ENCODE measurements around the gene IKZF4.
"Not testable (repeated sequence)": the region's sequence is repeated elsewhere in the genome, so short reads cannot be mapped to it uniquely, and the experiment has no call there.

The IKZF4 gene

DNA sequence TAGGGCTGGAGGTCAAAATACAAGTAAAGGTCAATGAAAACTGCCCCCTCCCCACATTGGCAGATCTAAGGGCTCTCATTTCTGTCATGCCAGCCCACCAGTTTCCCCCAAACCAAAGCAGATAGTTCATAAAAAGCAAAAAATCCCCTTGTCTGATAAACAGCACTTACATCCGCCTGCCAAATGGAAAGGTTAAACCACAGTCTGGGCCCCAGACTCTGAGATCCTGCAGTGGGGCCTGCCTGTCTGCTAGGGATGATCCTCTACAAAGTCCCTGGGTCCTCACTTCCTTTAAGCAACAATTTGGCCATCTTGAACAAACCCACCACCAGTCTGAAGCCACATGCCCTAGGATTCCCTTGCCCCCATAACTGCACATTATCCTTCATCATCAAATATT is 11.1 kb downstream of the IKZF4 start:
- no peak overlapping the region for H3K27ac ChIP-seq
- no peak for DNase-seq (ENCODE audit: low read depth, low spot score)

GRCh38 chr12:56034586-56035332 is 13.9 kb downstream of the IKZF4 start:
- H3K27ac ChIP-seq = no peak overlapping the region
- DNase-seq (ENCODE audit: low read depth, low spot score) = no peak

- no peak for DNase-seq (ENCODE audit: low read depth, low spot score)
- H3K27ac ChIP-seq = no peak overlapping the region
Observed at GRCh38 chr12:56037161-56037560, 16.3 kb downstream of the IKZF4 start.

- no peak for DNase-seq (ENCODE audit: low read depth, low spot score)
- no peak overlapping the region for H3K27ac ChIP-seq
Observed at GRCh38 chr12:56038022-56038655, 17.3 kb downstream of the IKZF4 start.

DNA sequence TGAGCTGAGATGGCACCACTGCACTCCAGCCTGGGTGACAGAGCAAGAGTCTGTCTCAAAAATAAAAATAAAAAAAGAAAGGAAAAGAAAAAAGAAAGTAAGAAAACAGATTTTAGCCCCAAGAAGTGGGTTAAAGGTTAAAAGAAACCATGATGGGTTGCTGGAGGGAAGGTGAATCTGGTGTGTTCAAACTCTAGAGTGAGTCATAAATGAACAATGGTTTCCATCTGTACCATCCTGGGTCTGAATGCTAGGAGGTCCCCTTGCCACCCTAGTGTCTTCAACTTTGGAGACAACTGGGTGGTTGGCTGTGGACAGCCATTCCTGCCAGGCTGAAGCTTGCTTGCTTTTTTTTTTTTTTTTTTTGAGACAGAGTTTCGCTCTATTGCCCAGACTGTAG is 19.3 kb downstream of the IKZF4 start:
- DNase-seq (ENCODE audit: low read depth, low spot score) = no peak
- no peak overlapping the region for H3K27ac ChIP-seq

- no peak for DNase-seq (ENCODE audit: low read depth, low spot score)
- H3K27ac ChIP-seq = peak overlapping the region; percentile 88
Observed at GRCh38 chr12:56040963-56041551, 20.2 kb downstream of the IKZF4 start.

GRCh38 chr12:56041552-56042429 is 20.9 kb downstream of the IKZF4 start, which contains the start of gene RPS26:
Gene RPS26, plus strand, starts transcription at chr12:56041918. Its CDS starts 249 bp downstream, at chr12:56042167.
- DNase-seq (ENCODE audit: low read depth, low spot score) = peak; percentile 94
- peak within 1 kb of the TSS; percentile 88 for H3K27ac ChIP-seq

- DNase-seq (ENCODE audit: low read depth, low spot score) = not testable (repeated sequence)
- H3K27ac ChIP-seq = peak overlapping the region; percentile 88
Observed at GRCh38 chr12:56042430-56042813, 21.6 kb downstream of the IKZF4 start.

GRCh38 chr12:56042843-56043242 is 22.0 kb downstream of the IKZF4 start:
- no peak for DNase-seq (ENCODE audit: low read depth, low spot score)

GRCh38 chr12:56046027-56046780 is 25.4 kb downstream of the IKZF4 start:
- DNase-seq (ENCODE audit: low read depth, low spot score) = no peak
- H3K27ac ChIP-seq = peak overlapping the region; percentile 40

More at GRCh38 chr12:56042843-56043242, 22.0 kb downstream of the IKZF4 start:
- peak overlapping the region; percentile 88 for H3K27ac ChIP-seq

DNA sequence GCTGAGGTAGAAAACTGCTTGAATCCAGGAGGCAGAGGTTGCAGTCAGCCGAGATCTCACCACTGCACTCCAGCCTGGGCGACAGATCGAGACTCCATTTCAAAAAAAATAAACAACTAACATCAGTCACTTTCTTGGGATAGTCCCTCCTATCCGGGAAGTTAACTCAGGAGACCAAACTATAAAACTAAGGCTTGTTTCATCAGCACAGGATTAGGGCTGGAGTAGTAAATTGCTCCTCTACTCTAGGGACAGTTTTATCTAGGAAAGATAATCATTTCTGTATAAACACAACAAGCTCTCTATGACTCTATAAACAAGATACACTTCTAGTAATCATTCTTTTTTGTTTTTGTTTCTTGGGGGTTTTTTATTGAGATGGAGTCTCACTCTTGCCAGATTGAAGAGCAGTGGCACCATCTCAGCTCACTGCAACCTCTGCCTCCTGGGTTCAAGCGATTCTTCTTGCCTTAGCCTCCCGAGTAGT is 32.6 kb downstream of the IKZF4 start:
- DNase-seq (ENCODE audit: low read depth, low spot score) = no peak
- no peak overlapping the region for H3K27ac ChIP-seq

DNA sequence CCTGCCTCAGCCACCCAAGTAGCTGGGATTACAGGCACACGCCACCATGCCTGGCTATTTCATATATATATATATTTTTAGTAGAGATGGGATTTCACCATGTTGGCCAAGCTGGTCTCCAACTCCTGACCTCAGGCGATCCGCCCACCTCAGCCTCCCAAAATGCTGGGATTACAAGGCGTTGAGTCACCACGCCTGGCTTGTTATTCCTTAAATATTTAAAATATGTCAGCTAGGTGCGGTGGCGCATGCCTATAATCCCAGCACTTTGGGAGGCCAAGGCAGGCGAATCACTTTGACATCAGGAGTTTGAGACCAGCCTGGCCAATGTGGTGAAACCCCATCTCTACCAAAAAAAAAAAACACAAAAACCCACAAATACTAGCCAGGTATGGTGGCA is 39.1 kb downstream of the IKZF4 start:
- DNase-seq (ENCODE audit: low read depth, low spot score); H3K27ac ChIP-seq: not testable (repeated sequence)

GRCh38 chr12:56061982-56062381 is 41.1 kb downstream of the IKZF4 start:
- peak overlapping the region; percentile 29 for H3K27ac ChIP-seq
- DNase-seq (ENCODE audit: low read depth, low spot score) = no peak

DNA sequence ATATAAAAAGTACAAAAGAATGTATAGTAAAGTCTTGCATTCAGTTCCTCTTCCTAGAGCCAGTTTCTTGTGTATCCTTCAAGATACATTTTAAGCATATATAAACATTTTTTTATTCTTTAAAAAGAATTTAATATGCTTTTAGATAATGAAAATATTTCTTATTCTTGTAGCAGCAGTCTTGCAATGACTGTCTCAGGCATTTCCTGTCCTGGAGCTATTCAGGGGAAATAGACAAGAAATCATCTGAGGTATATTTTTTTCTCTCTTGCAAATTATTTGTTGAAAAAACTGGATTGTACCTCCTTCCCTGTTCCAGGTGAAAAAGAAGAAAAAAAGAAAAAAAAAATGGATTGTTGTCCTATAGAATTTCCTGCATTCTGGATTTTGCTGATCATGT is 42.2 kb downstream of the IKZF4 start:
- no peak for DNase-seq (ENCODE audit: low read depth, low spot score)
- H3K27ac ChIP-seq = peak overlapping the region; percentile 29

DNA sequence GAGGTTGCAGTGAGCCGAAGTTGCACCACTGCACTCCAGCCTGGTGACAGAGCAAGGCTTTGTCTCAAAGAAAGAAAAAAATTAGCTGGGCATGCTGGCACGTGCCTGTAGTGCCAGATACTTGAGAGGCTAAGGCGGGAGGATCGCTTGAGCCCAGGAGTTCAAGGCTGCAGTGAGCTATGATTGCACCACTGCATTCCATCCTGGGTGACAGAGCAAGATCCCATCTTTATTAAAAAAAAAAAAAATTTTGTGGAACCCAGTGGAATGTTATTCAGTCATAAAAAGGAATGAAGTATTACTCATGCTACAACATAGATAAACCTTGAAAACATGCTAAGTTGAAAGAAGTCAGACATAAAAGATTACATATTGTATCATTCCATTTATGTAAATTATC is 50.8 kb downstream of the IKZF4 start:
- DNase-seq (ENCODE audit: low read depth, low spot score) = peak; percentile 27

GRCh38 chr12:56074396-56074795 is 53.6 kb downstream of the IKZF4 start:
- DNase-seq (ENCODE audit: low read depth, low spot score) = no peak
- no peak overlapping the region for H3K27ac ChIP-seq

More for the DNA sequence above, 50.8 kb downstream of the IKZF4 start:
- H3K27ac ChIP-seq = peak overlapping the region; percentile 37

DNA sequence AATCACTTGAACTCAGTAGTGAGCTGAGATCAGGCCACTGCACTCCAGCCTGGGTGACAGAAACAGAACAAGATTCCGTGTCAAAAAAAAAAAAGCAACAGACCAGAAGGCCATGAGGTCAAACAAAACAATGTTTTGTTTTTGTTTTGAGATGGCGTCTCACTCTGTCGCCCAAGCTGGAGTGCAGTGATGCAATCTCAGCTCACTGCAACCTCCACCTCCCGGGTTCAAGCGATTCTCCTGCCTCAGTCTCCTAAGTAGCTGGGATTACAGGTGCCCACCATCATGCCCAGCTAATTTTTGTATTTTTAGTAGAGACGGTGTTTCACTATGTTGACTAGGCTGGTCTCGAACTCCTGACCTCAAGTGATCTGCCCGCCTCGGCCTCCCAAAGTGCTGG is 57.1 kb downstream of the IKZF4 start:
- not testable (repeated sequence) for DNase-seq (ENCODE audit: low read depth, low spot score); H3K27ac ChIP-seq

- DNase-seq (ENCODE audit: low read depth, low spot score) = no peak
- peak overlapping the region; percentile 91 for H3K27ac ChIP-seq
Observed at GRCh38 chr12:56078427-56078826, 57.6 kb downstream of the IKZF4 start.

DNA sequence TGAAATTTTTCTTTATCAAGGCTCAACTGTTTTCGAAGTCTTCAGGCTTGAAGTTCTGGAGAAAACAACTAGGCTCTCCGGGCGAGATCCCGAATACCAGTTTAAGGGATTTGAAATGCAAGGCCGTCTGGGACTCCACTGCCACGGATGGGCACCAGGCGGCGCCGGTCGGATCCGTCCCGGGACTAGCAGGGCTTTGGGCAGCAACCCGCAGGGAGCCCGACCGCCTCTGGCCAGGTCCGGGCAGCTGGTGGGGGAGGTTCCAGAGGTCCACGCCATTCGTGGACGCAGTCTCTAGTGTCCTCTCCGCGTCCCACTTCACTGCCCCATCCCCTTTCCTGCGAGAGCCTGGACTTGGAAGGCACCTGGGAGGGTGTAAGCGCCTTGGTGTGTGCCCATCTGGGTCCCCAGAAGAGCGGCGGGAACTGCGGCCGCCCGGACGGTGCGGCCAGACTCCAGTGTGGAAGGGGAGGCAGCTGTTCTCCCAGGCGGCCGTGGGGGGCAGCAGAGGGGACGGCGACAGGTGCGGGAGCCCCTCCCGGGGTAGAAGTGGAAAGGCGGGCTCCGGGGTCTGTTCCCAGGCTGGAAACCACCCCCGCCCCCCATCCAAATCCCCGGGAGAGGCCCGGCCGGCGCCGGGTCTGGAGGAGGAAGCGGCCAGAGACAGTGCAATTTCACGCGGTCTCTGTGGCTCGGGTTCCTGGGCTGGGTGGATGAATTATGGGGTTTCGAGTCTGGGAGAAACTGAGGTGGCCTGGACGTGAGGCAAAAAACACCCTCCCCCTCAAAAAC is 58.3 kb downstream of the IKZF4 start:
- peak; percentile 36 for DNase-seq (ENCODE audit: low read depth, low spot score)
- H3K27ac ChIP-seq = peak overlapping the region; percentile 91
